Thyroid gland (tissue), 4 donors: Measurements from ENCODE around the gene COX20. TPM values are rescaled to one million over a fixed set of nuclear protein-coding genes. Genes with fewer than 3 reads are reported as not detected.
A peak's percentile ranks its signal among the peaks of the same experiment; 100 is the strongest.

Source experiments
- DNase-seq, 2 donors: peaks; one replicate each; pipeline ENCODE4 v3.0.0-alpha.2; 2019
- H3K27ac ChIP-seq, 3 donors: fragments of 200-600 bp; sonication (generic); 1 replicate in 2 of 3; 2 replicates in 1 of 3; pipeline ENCODE4 v1.5.1; 2016 to 2019; ENCODE audit warnings: mild to moderate bottlenecking in 1 of 3, moderate library complexity in 1 of 3
- H3K27me3 ChIP-seq: fragments of 200-600 bp; sonication (generic); one replicate; pipeline ENCODE4 v1.5.1; 2019
- H3K36me3 ChIP-seq, 2 donors: fragments of 200-600 bp; sonication (generic); one replicate each; pipeline ENCODE4 v1.5.1; 2016 to 2019
- H3K4me1 ChIP-seq, 2 donors: fragments of 200-600 bp; sonication (generic); one replicate each; pipeline ENCODE4 v1.5.1; 2017 to 2019
- H3K4me3 ChIP-seq, 3 donors: fragments of 200-600 bp; sonication (generic); replicated peaks in 1 of 3; 1 replicate in 2 of 3; 2 replicates in 1 of 3; pipeline ENCODE4 v1.5.1; 2016; ENCODE audit warnings: mild to moderate bottlenecking in 1 of 3
- H3K9me3 ChIP-seq: fragments of 200-600 bp; sonication (generic); one replicate; pipeline ENCODE4 v1.5.1; 2017
- POLR2A ChIP-seq, 2 donors: fragments of 450-650 bp; IDR thresholded peaks; one replicate each; pipeline ENCODE4 v1.6.1; 2017; ENCODE audit warnings: antibody characterized with exemption in 2 of 2, mild to moderate bottlenecking in 2 of 2, moderate library complexity in 1 of 2
- WGBS, 2 donors: methylation state at CpG; one replicate each; pipeline ENCODE4 v1.1.5; 2017; 5-methylcytosine and 5-hydroxymethylcytosine counted together
- intact Hi-C: fragments of 100-400 bp; cut with DNase I; formaldehyde crosslinking; loops from one replicate; pipeline ENCODE4 v1.15.1; 2023
- total RNA-seq, 4 donors: library from RNA; depleted of rRNA; stranded (reverse); fragments of >200 nt; gene quantifications; one replicate each; pipeline ENCODE4 v1.2.3, GENCODE V29; 2016
- TF ChIP-seq, protein P1 (sequence below), 6 experiments: fragments of 200-600 bp in 3 of 6; fragments of 450-650 bp in 3 of 6; sonication (generic) in 3 of 6; IDR thresholded peaks; one replicate each; pipeline ENCODE4 v1.5.1; 2016 to 2019; ENCODE audit warnings: antibody characterized with exemption in 6 of 6, mild to moderate bottlenecking in 2 of 6, inconsistent platforms in 1 of 6, moderate library complexity in 1 of 6

Gene COX20
- total RNA-seq, 4 donors from 2014 or later, result 68.8 to 83.6 (median 73.5) TPM

DNA sequence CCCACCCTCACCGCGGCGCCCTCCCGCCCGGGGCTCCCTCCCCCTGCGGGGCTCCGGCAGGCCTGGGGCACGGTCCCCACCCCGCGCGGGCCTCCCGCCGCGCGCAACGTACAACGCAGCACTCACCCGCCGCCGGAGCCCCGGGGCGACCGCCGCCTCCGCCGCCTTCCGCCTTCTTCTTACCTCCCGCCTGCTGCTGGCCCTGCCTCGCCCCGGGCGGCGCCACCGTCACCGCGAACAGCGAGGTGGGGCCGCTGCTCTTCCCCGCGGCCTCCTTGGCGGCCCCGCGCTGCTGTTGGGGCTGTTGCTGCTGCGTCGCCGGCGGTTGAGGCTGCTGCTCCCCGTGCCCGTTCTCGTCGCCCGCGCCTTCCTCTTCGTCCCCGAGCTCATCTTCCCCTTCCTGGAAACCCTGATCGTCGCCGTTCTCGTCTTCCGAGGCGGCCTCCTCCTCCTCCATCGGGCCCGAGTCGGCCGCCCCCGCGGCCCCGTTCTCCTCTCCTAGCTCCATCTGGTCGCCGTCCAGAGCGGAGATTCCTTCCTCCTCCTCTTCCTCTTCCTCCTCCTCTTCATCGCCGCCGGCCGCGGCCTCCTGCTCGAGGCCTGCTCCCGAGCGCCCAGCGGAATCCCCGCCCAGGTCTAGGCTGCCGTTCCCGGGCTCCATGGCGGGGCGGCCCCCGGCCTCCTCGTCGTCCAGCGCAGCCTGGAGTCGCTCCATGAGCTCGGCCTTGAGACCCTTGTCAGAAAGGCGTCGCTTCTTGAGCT lies 28.2 kb downstream of the COX20 start:
- Histone ChIP-seq H3K27ac (peak overlapping the region; percentile 98 to 100 (median 100)), H3K36me3 (peaks cover 15 to 17% of the 10 kb centered on the region in 2 donors), H3K4me3 (peak overlapping the region; percentile 62 to 99 (median 96)), H3K27me3 (no peaks in the 10 kb centered on the region), H3K9me3 (no peaks in the 10 kb centered on the region), H3K4me1 (peaks cover 29 to 31% of the 10 kb centered on the region in 2 donors)
- DNase-seq, result peak; percentile 33 to 38
- WGBS, 2 donors, result 0% methylated on average over 43 to 69 of the region's 92 CpGs
- intact Hi-C loops, result loop anchor here (5.0 kb wide), 1 partner anchor 104 kb away; a partner anchor contains a TSS
- TF ChIP-seq, protein P1, sequence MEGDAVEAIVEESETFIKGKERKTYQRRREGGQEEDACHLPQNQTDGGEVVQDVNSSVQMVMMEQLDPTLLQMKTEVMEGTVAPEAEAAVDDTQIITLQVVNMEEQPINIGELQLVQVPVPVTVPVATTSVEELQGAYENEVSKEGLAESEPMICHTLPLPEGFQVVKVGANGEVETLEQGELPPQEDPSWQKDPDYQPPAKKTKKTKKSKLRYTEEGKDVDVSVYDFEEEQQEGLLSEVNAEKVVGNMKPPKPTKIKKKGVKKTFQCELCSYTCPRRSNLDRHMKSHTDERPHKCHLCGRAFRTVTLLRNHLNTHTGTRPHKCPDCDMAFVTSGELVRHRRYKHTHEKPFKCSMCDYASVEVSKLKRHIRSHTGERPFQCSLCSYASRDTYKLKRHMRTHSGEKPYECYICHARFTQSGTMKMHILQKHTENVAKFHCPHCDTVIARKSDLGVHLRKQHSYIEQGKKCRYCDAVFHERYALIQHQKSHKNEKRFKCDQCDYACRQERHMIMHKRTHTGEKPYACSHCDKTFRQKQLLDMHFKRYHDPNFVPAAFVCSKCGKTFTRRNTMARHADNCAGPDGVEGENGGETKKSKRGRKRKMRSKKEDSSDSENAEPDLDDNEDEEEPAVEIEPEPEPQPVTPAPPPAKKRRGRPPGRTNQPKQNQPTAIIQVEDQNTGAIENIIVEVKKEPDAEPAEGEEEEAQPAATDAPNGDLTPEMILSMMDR (IDR thresholded peaks at IDR 0.05), result no peak
- no peak for TF ChIP-seq POLR2A (IDR thresholded peaks at IDR 0.05)

DNA sequence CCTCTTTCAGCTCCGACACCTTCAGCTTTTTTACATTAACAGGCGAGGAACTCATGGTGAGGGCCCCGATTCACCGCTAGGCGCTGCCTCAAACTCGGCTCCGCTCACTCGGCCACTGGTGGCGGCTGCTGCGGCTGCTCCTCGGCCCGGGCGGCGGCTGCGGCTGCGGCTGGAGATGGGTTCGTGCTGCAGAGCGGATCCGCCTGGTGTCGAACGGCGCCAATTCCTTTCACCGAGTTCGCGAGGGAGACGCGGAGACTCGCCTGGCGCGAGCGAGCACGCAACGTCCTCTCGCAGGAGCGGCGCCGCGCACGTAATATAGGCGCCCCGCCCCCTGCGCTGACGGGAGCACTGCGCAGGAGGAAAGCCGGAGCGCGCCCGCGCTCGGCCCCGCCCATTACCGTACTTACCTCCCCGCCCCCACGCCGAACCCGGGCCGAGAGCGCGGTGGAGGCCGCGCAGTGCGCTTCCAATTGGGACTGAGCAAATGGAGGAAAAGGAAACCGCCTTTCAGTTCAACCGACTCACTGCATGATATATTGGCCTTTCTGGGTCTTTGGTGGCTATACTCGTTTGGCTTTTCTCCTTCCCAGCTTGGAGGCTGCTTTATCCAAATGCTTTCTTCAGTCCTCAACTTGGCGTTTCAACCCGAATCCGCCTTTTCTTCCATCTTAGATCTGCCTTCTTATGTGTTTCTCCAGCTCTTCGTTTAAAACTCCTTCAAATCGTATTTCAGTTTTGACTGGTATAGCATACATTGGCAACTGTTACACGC lies 29.0 kb downstream of the COX20 start, which contains the start of gene HNRNPU:
Gene HNRNPU, minus strand, starts transcription at position 291 of the 775 bp plus-strand sequence. Its CDS starts 236 bp downstream, at position 55.
- intact Hi-C loops, result loop anchor here (5.0 kb wide), 2 partner anchors 103 to 178 kb away; a partner anchor contains a TSS
- WGBS, 2 donors, result 0 to 2% methylated on average over 10 to 71 of the region's 71 CpGs
- peaks cover 7 to 10% of the 10 kb centered on the region in 2 donors for H3K36me3 ChIP-seq
- H3K4me1 ChIP-seq, result peaks cover 22 to 31% of the 10 kb centered on the region in 2 donors
- peak within 1 kb of the TSS; percentile 98 to 100 (median 100) for H3K27ac ChIP-seq
- peak; percentile 97 for DNase-seq
- no peaks in the 10 kb centered on the region for H3K27me3 ChIP-seq
- TF ChIP-seq, protein P1 (IDR thresholded peaks at IDR 0.05), result peak in 3 of 6 experiments; percentile 25 to 46 (median 30)
- peak; percentile 86 to 100 for TF ChIP-seq POLR2A (IDR thresholded peaks at IDR 0.05)
- H3K4me3 ChIP-seq, result peak within 1 kb of the TSS; percentile 62 to 99 (median 96)
- no peaks in the 10 kb centered on the region for H3K9me3 ChIP-seq

DNA sequence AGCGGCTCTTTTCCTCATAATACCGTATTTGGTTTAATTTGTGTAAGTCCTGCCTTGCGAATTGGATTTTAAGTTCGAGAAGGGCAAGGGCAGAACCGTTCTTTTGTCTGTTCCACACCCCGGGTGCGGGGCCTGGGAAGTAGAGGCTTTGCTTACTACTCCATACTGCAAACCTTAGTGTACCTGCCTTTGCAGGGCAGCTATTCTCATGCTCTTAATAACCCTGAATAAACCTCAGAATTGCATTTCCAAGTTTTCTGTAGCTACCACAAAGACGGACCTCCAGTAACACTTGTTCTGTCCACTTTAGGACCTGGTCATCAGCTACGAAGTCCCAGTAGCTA lies 29.5 kb downstream of the COX20 start:
- H3K4me3 ChIP-seq, result peak overlapping the region; percentile 62 to 99 (median 69)
- 21 to 24% methylated on average over 9 of the region's 9 CpGs for WGBS, 2 donors
- H3K36me3 ChIP-seq, result peaks cover 2 to 8% of the 10 kb centered on the region in 2 donors
- H3K27ac ChIP-seq, result peak overlapping the region; percentile 97 to 100 (median 100)
- intact Hi-C loops, result loop anchor here (5.0 kb wide), 1 partner anchor 177 kb away; no protein-coding TSS in a partner anchor
- peak; percentile 22 to 37 for DNase-seq
- H3K27me3 ChIP-seq, result no peaks in the 10 kb centered on the region
- TF ChIP-seq POLR2A (IDR thresholded peaks at IDR 0.05), result no peak
- TF ChIP-seq, protein P1 (IDR thresholded peaks at IDR 0.05), result no peak
- peaks cover 17 to 25% of the 10 kb centered on the region in 2 donors for H3K4me1 ChIP-seq
- no peaks in the 10 kb centered on the region for H3K9me3 ChIP-seq

DNA sequence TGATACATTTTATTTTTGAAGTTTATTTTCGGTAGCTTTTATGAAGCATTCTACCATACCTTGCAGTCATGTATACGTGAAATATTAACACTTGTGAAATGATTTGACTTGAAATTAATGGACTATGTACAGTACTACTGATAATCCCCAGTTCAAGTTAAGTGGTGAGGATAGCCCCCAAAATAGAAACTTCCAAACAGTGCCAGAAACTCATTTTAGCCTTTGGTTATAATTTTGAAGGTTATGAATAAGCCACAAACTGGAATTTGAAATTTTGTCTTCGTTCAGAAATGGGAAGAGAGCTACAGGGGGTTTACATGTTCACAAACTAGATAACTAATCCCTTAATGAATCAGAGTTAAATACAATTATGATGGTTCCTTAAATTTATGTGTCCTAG lies 30.4 kb downstream of the COX20 start:
- Histone ChIP-seq H3K4me1 (peaks cover 9 to 17% of the 10 kb centered on the region in 2 donors), H3K27me3 (no peaks in the 10 kb centered on the region), H3K36me3 (peaks cover 0 to 8% of the 10 kb centered on the region in 2 donors), H3K4me3 (no peak overlapping the region), H3K9me3 (no peaks in the 10 kb centered on the region), H3K27ac (peak overlapping the region in 1 of 3 donors; percentile 100)
- TF ChIP-seq, protein P1 (IDR thresholded peaks at IDR 0.05), result no peak
- no peak for TF ChIP-seq POLR2A (IDR thresholded peaks at IDR 0.05)
- WGBS, 2 donors, result 61 to 83% methylated on average over 3 of the region's 3 CpGs
- intact Hi-C loops, result loop anchor here (5.0 kb wide), 1 partner anchor 176 kb away; no protein-coding TSS in a partner anchor
- no peak for DNase-seq
